ENCODE measurements around the gene MAPRE2.

The MAPRE2 gene

DNA sequence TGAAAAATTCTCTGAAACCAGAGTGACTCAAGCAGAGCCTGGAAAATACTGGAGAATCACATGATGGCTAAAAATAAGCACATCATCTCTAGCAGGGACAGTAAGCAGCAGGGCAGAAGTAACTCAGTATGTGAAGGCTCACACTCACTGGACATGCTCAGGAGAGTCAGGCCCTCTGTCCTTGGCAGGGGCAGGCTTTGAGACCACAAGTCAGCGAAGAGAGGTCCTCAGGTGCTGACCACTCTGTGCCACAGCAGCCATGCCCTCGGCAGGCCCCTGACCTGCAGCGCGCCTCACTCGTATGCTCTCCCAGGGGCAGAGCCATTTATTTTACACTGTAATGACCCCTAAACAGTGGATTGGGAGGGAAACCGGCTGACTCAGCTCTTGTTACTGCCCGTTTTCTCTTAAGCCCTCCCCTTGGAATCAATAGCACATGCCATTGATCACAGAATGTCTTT lies 76.8 kb downstream of the MAPRE2 start:
- in situ Hi-C loops (cut with HindIII; ENCODE audit: low sequenced_read_pairs): no loop called here

DNA sequence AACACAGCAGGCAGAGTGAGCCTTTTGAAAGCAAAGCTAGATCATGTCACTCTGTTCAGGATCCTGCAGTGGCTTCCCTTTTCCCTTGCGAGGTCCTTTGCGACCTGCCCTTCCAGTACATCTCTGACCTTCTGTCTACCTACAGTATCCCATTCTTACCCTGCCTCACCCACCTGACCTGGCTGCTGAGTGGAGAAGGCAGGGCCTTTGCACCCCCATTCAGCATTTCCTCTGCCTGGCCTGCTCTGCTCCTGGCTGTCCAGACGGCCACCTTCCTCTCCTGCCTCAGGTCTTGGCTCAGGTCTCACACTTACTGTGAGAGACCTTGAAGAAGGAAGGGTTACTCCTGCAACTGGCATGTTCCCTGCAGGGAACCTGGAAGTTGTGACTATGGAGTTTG lies 77.4 kb downstream of the MAPRE2 start:
- in situ Hi-C loops (cut with HindIII; ENCODE audit: low sequenced_read_pairs): no loop called here

DNA sequence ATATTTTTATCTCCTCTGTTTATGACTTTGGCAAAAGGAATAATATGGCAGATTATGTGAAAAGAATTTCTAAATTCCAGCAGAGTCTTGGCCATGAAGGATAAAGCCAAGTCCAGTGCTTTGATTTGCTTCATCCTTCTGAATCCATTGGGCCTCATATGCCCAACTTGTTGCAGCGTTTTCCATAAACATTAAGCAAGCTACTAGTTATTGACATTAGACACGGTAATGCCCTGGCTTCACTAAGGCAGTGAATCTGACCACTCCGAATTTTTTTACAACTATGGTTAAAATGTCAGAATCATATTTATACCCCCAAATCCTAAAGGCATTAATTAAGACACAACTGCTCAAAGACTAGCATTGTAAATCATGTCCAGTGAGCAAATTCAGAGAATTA lies 79.8 kb downstream of the MAPRE2 start:
- in situ Hi-C loops (cut with HindIII; ENCODE audit: low sequenced_read_pairs): no loop called here

DNA sequence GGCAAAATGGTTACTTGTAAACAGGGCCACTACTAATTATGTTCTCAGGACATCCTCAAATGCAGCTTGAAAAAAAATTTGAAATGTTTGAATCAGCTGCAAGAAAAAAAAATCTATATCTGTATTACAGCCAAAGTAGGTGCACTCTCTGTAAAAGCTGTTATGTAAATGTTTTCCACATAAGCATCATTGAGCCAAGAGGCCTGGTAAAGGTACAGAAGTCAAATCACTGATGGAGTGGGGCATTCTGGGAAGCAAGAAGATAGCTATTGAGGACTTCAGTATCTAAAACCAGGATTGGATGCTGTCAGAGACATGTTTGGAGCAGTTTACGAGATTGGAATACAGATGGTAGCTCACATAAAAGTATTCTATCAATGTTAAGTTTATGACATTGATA lies 80.3 kb downstream of the MAPRE2 start:
- in situ Hi-C loops (cut with HindIII; ENCODE audit: low sequenced_read_pairs): no loop called here

DNA sequence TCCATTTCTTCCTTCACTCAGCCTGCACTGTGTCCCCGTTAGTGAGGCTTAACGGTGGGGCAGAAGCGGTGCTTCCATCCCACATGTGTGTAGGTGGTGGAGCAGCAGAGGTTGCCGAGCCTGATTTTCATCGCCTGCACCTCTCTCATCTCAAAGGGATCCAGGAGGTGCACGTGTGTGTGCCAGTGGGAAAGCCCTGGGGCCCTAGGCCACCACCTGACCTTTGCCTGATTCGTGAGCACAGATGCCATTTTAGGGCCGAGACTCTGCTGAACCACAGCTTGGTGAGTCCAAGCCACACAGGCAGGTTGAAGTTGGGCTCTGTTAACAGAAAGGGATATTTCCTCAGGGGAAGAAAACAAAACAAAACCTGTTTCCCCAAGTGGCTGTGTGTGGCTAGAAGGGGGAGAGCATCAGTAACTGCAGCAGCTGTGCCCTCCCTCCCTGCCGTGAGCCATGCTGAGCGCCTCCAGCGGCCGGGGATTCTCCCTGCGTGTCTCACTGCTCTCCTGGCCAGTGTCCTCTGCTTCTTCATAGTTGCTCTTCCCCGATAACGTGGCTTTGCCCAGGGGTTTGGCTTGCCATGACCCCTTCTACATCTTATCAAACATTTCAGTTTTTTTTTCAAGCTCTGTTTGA lies 81.5 kb downstream of the MAPRE2 start:
- in situ Hi-C loops (cut with HindIII; ENCODE audit: low sequenced_read_pairs): no loop called here

DNA sequence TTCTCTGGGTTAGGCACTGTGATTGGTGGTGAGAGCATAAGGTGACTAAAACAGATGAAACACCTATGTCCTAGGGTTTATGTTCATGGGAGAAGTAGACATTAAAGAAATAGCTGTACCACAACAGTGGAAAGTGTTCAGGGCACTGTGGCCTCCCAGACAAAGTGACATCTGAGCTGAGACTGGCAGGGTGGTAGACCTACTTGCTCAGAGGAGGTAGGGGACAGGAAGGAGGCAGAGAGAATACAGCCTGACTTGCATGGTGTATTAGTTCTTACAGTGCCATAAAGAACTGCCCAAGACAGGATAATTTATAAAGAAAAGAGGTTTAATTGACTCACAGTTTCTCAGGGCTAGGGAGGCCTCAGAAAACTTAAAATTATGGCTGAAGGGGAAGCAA lies 82.6 kb downstream of the MAPRE2 start:
- in situ Hi-C loops (cut with HindIII; ENCODE audit: low sequenced_read_pairs): no loop called here

DNA sequence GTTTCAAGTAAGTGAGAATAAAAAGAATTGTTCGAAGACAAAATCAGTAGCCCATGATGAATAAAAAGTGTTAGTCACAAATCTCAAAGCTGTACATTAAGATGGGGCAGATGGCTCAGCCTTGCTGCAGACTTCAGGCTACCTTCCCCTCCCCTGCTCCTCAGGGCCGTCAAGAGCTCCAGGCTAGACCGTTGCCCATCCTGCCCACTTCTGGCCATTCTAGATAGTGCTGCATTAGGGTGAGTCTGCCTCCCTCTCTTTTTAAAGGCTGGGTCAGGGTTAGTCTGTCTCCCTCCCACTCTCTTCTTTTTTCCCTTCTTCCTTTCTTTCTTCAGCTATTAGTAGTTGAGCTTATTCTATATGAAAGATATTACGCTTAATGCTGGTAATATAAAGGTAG lies 86.0 kb downstream of the MAPRE2 start:
- in situ Hi-C loops (cut with HindIII; ENCODE audit: low sequenced_read_pairs): no loop called here

DNA sequence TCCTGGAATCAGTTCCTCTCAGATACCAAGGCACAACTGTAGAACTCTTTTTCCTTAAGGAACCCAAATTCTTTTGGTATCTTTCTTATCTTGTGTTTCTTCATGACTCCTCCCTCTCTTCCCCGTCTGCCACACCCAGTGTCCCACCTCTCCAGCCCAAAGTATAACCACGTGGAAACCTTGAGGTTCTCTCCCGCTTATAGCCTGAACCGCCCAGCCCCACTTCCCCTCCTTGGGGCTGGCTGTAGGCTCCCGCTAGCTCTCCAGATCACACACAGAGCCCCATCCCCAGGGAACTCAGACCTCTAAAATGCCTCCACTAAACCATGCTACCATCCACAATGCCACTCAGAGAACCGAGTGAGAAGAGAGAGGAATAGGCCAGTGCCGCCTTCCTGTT lies 87.5 kb downstream of the MAPRE2 start:
- in situ Hi-C loops (cut with HindIII; ENCODE audit: low sequenced_read_pairs): no loop called here

DNA sequence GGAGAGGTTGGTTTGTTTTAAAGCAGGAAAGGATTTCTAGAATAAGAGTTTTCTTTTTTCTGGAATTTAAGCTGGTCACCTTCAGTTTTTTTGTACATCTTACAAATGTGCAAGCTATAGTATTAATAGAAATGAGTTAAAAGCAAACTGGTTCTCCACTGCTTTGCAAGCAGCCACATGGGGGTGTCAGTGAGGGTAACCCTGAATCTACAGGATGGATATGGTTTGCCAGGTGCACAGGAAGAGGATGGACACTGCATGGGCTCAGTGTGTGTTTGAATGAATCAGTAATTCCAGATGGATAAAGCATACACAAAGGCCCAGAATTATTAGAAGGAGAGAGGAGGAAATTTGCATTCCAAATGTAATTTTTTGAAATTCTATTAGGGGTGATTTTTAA lies 89.0 kb downstream of the MAPRE2 start:
- in situ Hi-C loops (cut with HindIII; ENCODE audit: low sequenced_read_pairs): no loop called here

DNA sequence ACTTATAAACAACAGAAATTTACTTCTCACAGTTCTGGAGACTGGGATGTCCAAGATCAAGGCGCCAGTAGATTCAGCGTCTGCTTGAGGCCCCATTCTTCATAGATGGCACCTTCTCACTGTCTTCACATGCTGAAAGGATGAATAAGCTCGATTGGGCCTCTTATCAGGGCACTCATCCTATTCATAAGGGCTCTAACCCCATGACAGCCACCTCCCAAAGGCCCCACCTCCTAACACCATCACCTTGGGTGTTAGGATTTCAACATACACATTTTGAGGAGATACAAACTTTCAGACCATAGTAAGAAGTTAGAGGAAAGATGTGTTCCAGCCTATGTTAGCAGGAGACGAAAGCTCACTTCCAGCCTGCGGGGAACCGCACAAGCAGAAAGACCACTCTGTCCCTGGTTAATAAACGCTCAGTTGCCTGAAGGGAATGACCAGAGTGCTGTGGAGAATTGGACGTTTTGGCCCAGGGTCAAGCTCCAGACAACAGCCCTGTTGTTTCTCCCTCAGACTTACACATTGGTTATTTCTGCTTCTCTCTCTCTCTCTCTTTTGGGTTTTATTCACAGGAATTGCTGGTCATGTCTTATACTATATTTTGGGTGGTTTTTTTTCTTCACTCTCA lies 90.3 kb downstream of the MAPRE2 start:
- in situ Hi-C loops (cut with HindIII; ENCODE audit: low sequenced_read_pairs): no loop called here

DNA sequence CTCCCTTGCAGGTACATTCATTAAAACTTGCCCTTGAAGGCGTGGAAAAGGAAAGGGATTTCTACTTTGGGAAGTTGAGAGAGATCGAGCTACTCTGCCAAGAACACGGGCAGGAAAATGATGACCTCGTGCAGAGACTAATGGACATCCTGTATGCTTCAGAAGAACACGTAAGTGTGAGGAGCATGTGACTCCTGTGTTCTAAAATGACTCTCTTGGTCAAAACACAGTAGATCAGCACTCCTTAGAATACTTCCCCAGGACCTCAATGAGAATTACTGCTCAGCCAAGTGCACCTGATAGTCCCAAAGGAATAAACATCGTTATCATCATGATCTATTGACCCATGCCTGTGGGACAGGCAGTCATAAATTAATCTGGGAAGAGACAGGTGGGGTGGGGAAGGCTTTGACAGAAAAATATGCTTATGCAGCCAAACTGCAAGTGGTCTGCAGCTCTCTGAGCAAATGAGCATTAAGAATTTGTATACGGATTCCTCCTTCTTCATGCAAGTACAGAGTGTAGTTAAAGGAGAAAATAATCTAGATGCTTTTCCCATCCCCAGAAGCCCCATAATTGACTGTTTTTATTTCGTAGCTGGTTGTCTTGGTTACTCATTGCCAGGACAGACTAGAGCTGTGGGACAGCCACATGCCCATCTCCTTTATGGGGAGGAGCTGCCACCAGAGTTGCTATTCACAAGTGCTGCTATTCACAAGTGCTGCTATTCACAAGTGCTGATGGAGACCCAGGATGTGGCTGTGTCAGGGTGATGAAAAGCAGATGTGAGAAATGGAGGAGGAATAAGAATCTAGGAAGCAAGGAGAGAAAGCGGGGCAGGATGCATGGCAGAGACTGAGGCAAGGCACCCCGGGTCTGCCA lies 91.0 kb downstream of the MAPRE2 start:
- in situ Hi-C loops (cut with HindIII; ENCODE audit: low sequenced_read_pairs): no loop called here

DNA sequence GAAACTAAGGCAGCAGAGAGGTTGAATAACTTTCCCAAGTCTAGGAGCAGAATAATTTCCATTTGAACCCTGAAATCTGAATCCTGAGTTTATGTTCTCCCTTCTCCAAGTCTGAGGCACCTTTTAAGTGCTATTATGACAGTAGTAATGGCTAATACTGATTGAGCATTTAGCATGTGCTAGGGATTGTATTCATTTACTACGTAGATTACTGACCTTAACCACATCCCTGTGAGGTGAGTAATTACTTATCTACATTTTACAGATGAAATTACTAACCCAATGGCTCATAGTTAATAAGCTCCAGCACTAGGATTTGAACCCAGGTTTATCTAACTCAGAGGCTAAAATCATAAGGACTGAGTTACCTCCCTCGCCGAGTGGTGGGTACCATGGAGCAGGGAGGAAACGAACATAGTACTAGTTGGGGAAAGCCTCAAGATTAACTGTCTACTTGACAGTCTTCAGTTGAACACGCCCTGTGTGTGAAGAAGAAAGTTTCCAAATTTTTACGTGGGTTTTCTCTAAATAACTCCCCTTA lies 93.0 kb downstream of the MAPRE2 start:
- in situ Hi-C loops (cut with HindIII; ENCODE audit: low sequenced_read_pairs): no loop called here

DNA sequence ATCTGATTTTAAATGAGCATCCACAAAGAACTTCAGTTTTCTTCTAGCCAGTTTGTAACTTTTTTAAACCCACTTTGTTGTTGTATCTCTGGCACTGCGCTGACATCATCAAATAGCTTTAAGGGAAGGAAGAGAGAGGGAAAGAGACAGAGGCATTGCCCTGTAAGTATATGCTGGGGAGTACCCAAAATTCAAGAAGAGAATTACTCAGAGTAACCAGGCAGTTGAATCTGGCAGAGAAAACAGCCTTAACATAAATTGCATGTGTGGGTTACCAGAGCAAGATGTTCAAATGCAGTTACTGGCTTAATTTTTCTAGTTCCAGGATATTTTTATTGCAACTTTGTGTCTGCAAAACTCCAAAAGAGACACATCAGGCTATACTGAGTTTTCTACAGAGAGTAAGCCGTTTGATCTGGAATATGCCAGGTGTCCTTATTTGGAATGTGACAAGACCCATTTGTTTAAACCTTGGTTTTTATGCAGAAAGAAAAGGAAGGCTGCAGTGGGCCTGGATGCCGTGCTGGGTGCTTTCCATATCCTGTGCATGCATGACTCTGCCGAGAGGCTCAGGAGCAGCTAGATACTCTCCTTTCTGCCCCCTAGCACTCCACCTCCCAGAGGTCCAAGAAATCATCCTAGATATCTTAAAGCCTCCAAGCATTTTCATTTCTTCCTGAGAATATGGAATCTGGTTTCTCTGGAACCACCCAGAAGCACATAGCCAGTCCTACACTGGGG lies 93.7 kb downstream of the MAPRE2 start:
- in situ Hi-C loops (cut with HindIII; ENCODE audit: low sequenced_read_pairs): no loop called here

DNA sequence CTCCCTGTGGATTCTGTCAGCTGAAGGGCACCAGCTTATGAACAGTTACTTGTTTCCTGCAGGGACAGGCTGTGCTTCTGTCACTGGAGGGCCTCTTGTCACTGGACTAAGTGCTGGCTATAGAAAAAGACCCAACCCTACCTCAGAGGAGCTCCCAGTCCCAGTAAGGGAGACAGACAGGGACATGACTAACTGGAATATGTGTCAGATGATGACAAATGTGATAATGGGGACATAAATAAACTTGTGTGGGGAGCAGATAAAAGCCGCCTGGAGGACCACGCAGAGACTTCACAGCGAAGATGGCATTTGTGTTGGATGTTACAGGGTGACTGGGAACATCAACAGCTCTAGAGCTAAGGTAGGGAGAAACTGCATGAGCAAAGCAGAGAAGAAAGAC lies 95.0 kb downstream of the MAPRE2 start:
- in situ Hi-C loops (cut with HindIII; ENCODE audit: low sequenced_read_pairs): no loop called here

DNA sequence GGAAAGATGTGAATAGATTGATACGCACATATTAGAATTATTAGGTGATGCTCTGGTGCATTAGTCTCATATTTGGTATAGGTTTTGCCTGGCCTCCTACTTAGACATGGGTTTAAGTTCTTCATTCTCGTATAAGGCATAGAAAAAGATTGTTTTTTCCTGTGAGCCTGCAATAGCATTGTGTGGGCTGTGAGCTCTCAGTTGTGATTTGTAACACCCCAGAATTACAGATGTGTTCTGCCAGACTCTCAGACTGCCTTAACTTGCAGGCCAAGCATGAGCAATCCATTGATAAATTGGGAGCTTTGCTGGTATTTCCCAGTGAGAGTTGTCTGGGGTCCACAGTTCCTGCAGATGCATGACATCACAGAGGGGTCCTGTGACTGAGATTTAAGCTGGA lies 95.7 kb downstream of the MAPRE2 start:
- in situ Hi-C loops (cut with HindIII; ENCODE audit: low sequenced_read_pairs): no loop called here

DNA sequence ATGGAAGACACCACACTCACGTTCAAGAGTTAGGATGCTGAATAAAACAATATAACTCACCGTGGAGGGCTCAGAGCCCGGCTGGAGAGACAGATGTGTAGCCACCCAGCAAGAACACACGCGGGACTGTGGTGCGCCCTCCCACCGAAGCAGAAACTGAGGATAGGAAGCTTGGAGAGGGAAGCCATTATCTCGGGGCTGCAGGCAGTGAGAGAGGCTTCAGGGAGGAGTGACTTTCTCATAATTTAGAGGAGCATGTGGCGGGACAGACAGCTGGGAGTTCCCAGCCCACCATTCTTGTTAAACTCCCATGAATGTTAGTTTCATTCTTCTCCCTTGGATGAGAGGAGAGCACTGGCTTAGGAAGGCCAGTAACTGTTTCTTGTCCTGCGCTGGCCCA lies 96.4 kb downstream of the MAPRE2 start:
- in situ Hi-C loops (cut with HindIII; ENCODE audit: low sequenced_read_pairs): no loop called here

DNA sequence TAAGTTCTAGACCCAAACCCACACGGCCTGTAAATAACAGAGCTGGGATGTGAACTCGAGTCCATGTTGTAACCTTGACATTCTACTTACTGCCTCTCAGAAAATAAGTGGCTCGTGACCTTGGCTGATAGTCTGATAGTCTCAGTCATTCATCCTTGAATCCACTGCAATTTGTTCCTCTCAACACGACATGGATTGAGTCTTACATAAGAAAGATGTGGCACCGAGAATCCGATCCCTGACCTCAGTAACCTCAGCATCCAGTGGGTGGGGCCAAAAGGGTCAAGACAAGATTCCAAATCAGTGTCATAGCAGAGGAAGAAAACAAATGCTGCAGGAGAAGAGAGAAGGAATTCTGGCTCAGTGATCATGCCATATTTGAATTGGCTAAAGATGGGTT lies 97.6 kb downstream of the MAPRE2 start:
- in situ Hi-C loops (cut with HindIII; ENCODE audit: low sequenced_read_pairs): no loop called here

DNA sequence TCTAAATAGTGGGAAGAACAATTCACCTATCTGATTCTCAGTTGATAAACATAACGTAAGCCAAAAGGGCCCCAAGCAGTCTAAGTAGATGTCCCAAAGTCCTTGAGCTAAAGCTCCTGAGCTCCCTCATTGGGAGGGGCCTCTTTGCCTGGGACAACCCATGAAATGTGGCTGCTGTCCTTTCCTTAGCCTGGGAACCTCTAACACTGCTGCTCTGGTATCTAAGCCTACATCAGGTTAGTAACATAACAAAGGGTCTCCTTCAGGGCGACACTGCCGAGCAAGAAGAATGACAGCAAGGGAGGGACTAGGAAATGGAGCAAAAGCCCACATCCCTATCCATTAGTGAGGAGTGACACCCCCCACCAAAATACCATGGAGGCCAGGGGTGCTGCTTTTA lies 98.3 kb downstream of the MAPRE2 start:
- in situ Hi-C loops (cut with HindIII; ENCODE audit: low sequenced_read_pairs): no loop called here

DNA sequence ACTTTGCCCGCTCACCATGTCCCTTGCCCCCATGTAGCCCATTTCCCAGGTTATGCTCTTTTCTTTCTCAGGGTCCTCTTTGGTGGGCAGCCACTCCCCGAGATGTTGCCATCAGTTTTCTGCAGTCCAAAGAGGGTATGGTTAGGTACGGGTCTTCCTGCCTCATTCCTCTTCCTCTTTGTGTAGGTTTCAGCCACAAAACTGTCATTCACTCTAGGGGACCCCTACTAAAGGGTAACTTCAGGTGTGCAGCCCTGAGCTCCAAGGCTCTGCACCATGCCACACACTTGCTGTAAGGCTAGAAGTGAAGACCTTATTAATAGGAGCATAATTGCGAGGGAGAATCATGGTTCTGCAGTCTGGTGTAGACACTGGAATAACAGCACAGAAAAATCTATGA lies 99.9 kb downstream of the MAPRE2 start:
- in situ Hi-C loops (cut with HindIII; ENCODE audit: low sequenced_read_pairs): loop anchor here (10.0 kb wide), 1 partner anchor 116 kb away; no protein-coding TSS in a partner anchor

DNA sequence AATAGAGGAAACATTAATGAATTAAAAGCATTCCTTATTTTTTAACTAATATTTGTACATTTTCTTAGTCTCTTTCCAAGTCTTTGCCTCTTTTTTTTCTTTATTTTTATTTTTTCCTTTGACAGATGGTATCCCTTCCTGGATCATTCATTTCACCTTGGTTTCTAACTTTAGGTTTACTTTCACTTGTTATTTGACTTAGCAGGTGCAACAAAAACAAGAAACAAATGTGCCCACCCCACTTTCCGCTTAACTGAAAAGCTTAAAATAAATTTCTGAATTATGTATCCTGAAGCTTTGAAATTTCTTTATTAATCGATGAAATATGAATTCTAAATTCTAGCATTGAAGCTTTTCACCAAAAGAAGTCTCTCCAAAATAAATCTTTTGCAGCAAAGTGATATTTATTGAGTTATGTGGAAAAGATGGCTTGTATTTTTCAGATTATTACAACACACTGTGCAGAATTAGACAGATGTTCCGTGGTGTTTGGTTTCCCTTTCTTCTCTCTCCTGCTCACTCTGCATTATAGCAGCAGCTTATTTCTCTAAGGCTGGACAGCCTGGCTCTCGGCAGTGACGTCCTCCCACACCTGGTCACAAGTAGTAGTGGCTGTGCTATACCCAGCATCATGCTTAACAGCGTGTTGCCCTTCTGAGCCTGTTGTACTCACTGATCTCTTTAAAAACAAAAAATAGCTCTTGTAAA lies 100.5 kb downstream of the MAPRE2 start:
- in situ Hi-C loops (cut with HindIII; ENCODE audit: low sequenced_read_pairs): loop anchor here (10.0 kb wide), 1 partner anchor 117 kb away; no protein-coding TSS in a partner anchor

Data from endothelial cell of hepatic sinusoid (primary cell).